IPS DF 19.7 (cell line): ENCODE measurements around the gene ALX4.

Experiments used
- DNase-seq: peaks from one replicate; pipeline ENCODE4 v3.0.0-alpha.2; 2013; ENCODE audit warnings: low read depth, low spot score

Gene ALX4

DNA sequence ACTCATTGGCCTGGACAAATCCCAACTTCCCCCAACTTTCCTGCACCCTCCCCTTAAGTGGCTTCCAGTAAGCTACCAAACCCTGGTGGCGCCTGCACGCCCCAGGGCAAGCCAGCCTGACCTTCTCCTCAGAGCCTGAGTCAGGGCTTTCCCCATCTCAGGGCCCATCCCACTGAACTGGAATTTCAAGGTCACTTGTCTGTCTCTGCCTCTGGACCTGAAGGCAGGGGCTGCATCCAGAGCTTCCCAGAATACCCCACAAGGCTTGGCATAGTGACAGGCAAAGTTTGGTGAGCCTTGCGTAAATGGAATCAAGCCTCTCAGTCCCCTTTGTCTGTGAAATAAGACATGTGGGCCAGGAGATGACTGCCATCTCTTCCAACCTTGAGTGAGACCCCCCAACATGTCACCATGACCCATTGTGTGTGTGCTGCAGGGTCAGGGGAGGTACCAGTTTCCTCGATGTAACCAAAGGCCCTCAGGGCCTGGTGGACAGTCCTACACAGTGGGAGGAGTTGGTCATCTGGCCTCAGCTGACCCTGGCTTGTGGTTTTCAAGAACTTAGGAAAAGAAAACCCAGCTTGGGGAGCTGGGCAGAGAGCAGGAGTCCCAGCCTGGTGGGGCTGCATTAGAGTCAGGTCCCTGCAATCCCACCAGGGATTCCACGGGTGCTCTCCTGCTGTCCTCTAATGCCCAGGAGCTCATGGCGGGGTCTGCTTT lies 8.9 kb downstream of the ALX4 start:
- no peak for DNase-seq

DNA sequence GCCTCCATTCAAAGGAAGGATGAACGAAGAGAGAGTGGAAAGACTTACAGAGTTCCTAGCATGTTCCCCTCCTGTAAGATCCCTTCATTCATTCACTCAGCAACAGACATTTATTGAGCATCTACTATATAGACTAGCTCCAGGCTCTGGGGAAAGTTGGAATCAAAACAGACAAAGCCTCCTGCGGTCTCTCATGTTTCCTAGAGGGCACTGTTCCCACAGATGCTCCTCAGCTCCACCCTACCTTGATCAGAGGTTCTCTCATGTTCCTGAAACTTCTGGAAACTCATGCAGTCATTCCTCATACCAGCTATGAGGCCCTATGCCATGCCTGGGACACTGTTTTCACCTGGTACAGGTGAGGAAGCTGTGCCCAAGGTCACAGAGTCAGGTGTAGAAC lies 11.1 kb downstream of the ALX4 start:
- DNase-seq = no peak

DNA sequence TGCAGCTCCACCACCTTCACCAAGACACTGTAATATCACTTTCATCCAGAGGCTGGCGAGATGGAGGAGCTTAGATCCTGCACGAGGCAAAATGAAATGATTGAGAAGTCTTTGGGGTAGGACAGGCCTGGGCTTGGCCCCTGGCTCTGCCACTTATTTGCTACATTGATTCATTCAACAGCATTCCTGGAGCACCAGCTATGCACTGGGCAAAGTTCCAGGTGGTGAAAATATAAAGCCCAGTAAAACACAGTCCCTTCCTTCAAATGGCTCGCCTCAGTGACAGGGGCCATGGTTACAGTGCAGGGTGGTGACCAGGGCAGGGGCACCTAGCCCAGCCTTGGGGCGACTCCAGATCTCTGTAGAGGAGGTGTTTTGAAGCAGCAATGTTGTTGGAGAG lies 19.7 kb downstream of the ALX4 start:
- DNase-seq = no peak

DNA sequence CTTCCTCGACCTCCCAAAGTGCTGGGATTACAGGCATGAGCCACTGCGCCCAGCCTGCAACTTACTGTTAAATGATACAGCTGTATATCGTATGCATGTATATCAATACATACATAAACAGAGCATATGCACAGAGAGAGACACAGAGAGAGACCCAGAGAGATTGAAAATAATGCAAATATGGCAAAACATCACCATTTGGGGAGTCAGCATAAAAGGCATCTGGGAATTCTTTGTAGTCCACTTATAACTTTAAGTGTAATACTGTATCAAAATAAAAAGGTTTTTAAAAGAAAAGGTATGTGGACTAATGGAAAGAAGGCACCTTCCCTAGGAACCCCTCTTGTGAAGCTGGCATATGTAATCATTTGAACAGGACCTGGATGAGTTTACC lies 21.8 kb downstream of the ALX4 start:
- no peak for DNase-seq

DNA sequence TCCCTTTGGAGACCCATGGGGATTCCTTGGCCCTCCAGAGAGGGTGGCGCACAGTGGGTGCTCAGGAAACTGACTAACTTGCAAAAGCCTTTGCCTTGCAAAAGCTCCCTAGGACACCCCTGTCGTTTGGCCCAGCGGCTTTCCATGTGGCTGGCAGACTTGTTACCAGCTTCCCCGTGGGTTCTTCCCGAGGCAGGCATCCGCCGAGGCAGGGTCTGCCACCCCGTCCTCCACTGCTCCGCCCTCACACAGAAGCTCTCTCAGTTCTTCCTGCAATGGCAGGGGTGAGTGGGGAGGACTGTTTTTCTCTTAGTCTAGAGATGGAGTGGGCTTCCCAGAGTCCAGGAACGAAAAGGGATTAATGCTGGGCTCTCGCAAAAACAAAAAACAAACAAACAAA lies 23.0 kb downstream of the ALX4 start:
- DNase-seq = no peak

DNA sequence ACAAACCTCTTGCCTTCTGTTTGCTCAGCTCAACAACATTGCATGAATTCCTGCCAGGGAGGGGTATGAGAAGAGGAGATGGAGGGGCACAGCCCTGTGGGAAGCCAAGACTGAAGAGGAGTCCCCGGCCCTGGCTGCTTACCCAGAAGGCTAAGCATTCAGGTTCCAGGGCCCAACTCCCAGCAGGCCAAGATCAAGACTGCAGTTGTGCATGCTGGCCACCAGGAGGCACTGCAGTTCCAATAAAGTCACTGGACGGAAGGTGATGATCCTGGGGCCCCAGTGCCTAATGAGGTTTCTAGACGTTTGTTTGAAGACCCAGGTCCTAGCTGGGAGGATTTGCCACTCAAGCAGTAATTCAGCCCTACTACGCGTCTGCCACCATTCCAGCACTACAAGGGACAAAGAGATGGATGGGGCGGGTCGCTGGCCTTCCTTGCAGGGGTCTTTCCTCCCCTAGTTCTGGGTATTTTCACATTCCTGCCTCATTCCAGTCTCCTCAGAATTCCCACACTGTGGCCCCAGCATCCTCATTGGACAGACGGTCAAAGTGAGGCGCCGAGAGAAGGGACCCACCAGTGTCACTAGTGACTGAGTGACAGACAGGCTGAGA lies 23.6 kb downstream of the ALX4 start:
- DNase-seq = no peak

DNA sequence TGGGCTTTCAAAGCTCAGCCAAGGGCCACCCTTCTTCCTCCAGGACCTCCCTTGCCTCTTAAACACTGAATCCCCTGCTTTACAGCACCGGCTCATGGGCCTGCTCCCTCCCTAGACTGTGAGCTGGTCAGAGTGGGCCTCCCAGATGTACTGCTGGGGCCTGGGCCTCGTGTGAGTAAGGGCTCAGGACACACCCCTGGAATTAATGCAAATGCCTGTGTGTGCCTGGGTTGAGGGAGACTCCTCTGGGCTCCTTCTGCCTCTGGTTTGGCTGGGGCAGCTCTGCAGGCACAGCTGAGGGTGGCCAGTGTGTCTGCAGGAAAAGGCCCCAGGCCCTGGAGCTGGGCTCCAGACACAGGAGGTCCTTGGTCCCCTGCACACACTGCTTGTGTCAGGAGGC lies 24.2 kb downstream of the ALX4 start:
- no peak for DNase-seq

DNA sequence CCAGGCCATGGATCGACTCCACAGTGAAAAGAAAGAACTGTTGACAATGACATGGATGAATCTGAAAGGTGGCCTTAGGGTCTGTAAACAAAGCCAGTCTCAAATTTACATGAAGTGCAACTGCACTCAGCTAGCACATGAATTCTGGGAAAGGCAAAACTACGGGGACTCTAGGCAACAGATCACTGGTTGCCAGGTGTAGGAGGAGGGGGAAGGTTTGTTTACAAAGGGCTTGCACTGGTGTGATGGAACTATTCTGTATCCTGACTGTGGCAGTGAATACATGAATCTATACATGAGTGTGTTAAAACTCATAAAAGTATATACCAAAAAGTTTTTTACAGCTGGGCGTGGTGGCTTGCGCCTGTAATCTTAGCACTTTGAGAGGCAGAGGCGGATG lies 27.3 kb downstream of the ALX4 start:
- DNase-seq = no peak

DNA sequence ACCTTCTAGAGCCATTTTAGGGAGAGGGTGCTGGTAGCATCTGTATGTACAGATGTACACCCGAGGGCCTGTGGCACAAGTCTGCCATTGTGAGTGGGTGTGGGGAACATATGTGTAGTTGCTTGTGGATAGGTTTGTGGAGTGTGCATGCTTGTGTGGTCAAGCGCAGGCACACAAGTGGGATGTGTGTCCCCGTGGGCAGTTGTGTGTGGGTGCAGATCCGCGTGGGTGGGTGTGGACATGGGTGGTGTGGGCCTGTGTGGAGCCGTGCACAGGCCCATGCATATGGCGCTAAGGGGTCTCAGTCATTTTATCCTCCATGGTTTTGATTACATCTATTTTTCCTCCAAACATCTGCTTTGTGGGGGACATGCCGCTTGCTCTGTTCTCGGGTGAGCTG lies 28.8 kb downstream of the ALX4 start:
- DNase-seq = no peak

DNA sequence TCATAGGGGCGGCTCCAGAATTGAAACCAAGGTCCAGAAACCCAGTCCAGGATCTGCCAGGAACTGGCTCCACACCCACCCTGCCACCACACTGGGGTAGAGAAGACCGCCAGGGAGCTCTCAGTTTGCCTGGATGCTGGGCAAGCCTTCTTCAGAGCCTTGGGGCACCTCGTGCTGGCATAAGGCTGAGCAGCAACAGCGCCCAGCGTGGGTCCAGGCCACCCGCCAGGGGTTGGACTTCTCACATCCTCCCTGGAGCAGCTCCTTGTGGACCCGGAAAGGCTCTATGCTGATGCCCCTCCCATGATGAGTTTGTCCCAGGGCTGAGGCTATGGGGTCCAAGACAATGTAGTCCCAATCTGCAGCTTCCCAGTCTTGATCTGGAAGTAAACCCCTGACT lies 29.7 kb downstream of the ALX4 start:
- DNase-seq = no peak

DNA sequence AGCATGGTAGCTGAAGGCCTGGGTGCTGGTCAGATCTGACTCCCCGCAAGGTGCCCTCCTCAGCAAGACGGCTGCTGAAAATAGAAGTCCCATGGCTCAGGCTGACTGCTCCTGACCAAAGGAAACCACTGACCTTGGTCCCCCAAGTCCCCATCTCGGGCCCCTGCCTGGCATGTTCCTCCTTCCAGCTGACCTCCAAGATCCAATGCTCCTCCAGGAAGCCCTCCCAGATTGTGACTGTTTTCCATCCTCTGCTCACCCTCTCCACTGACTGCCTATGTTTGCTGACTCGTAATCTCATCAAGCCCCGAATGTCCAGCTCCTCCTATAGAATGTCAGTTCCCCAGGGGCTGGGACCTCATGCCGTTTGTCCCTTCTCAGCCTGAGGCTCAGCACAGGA lies 30.5 kb downstream of the ALX4 start:
- DNase-seq = no peak

DNA sequence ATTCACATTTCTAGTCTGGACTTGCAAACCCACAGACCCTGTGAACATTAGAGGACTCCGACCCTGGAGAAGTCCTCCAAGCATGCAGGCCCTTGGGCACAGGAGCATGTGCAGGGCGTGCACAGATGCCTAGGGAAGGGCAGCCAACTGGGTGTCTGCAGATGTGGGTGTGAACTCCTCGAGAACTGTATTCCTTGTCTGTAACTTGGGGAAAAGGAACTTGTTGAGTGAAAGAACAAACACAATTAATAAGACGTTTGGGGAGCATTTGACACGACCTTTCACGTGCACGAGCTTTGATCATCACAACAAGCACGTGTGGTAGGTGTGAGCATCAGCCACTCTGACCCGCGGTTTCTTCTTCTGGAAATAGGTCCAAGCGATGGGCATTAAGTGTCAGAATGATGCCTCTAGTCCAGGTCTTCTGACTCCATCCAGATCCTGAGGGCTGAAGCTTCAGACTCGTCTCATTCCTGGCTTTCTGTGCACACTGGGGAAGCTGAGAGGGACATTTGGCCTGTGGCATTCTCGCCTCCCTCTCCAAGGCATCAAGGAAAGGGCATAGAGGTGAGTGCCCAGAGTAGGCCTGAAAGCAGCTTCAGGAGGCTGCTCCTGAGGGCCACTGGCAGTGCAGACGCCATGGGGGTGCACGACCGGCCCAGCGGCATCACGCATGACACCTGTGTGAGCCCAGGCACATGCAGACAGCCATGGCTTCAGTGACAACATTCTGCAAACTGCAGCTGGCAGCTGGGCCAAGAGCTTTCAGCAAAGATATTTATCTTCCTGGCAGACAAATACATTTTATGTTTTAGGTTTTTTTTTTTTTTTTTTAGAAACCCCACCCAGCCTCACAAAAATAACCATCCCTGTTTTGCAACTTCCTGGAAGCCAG lies 32.5 kb downstream of the ALX4 start:
- no peak for DNase-seq

DNA sequence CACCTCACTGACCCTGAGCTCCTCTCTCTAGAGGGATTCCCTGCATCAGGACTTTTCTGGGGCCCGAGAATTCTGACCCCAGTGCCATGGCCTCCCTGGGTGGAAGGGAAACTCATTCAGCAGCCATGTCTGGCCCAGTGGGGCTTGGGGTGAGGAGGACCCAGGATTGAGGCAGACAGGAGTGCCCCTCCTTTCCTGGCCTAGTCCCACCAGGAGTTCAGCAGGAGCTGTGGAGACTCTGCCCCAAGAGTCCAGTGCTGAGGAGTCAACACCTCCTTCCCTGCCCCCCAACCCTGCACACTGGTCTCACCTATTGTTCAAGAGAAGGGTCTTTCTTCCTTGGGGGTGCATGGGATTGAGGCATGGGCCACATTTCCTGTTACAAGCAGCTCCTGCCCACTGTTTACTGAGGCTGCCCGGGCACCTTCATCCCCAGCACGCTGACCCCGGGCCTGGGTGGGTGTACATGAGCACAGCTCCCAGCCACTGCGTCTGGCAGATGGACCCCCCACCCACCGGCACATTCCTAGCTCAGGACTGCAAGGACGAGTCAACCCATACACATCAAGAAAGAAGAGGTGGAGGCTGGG lies 33.9 kb downstream of the ALX4 start:
- DNase-seq = no peak

DNA sequence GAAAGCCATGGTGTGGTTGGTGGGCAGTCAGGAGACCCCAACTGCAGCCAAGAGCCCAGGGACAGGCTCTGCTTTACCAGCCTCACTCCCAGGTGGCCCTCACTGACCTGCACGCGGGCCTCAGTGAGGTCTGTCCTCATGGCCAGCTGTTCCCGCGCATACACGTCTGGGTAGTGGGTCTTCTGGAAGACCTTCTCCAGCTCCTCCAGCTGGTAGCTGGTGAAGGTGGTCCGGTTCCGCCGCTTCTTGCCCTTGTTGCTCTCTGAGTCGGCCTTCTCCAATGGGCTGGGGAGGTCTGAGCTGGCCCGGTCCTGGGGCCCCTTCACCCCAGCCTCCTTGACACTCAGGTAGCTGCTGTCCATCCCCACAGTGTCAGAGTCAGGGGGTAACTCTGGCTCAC lies 34.7 kb downstream of the ALX4 start:
- DNase-seq = no peak

DNA sequence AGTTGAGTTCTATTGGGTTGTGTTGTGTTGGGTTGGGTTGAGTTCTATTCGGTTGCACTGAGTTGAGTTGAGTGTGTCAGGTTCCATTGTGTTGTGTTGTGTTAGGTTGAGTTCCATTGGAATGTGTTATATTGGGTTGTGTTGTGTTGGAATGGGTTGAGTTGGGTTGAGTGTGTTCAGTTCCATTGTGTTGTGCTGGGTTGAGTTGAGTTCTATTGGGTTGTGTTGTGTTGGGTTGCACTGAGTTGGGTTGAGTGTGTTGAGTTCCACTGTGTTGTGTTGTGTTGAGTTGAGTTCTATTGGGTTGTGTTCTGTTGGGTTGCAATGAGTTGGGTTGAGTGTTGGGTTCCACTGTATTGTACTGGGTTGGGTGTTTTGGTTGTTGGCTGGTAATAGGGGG lies 35.5 kb downstream of the ALX4 start:
- no peak for DNase-seq

DNA sequence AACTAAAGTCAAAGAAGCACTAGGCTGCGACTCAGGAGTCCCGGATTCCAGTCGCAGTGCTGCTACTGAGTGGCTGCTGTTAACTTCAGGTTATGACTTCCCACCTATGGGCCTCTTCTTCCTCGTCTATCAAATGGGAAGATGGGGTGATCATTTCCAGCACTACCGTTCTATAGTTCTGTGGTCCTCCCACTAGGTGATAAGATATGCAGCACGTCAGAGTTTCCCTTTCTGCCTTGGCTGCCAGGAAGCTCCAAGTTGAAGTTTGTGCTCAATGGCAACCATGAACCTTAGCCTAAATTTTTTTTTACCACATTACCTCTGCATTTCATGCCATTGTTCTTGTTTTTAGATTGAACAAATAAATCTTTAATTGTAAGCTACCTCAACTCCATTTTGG lies 38.7 kb downstream of the ALX4 start:
- DNase-seq = no peak

DNA sequence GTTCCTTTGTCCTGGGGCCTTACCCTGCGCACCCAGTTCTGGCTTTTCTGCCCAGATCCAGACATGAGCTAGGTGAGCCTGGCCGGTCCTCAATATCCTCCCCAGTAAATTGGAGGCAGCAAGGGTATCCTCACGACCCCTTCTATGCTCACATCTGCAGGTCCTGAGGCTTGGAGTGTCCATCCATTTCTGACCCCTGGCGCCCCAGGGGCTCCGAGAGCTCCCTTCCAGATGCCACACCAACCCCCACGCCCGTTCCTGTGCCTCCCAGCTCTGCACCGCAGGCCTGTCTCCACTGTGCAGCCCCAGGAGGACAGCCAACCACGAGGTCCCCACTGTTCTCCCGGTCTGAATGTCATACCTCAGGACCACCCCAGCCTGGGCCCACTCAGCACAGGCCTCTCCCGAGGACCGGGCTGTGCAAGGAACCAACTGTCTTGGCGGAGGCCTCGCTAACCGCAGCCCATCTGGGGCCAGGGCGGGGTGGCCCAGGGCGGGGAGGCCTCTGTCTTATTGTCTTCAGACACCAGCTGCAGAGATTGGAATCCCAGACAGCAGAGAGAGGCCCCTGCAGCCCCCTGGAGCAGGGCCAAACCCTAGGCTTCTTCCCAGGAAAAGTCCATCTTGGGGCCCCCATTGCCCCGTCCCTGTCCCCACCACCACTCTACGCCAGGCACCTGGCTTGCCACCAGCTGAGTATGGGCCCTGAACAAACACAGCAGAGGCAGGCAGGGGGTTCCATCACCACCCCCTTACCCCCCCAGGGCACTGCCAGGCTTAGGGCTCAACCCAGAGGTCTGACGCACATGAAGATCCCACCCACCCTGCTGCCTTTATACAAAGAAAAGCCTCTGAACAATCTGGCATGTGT lies 39.3 kb downstream of the ALX4 start:
- DNase-seq = no peak

DNA sequence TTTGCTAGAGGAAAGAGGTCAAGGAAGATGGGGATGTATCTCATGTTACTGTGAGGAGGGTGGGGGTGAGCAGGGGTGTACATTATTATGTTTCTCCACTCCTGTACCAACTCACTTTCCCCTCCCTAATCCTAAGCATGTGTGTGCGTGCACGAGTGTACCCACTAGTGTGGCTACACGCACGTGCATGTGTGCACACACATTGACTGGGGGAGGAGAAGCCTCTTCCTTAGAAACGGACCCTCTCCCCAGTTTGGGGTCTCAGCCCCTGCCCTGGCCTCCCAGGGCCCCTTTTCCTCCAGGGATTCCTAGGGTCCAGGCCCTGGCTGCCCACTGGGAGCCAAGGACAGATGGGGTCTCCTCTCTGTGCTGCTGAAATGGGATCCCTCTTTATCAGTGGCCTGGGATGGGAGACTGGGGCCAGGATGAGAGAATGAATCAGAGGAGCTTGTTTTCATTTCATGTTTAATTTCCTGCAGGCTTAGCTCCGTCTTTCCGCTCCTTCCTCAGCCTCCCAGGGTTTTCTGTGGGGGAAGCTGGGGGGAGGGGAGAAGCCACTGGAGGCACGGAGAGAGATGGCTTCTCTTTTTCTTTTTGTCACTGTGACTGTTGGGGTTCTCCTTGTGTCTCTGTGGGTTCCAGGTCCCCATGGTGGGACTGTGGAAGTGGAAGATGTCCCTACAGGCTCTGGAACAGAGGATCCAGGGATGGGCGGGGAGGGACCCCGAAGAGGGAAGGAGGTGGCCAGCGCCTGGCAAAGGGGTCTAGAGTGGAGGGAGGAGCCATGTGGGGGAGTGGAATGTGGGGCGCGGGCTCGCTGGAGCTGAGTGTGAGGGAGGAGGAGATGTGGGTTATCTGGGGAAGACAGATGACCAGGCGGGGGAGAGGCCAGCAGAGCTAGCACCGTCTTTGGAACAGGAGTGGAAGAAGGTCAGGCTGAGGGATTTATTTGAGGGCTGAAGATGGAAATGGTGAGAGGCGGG lies 40.3 kb downstream of the ALX4 start:
- no peak for DNase-seq

DNA sequence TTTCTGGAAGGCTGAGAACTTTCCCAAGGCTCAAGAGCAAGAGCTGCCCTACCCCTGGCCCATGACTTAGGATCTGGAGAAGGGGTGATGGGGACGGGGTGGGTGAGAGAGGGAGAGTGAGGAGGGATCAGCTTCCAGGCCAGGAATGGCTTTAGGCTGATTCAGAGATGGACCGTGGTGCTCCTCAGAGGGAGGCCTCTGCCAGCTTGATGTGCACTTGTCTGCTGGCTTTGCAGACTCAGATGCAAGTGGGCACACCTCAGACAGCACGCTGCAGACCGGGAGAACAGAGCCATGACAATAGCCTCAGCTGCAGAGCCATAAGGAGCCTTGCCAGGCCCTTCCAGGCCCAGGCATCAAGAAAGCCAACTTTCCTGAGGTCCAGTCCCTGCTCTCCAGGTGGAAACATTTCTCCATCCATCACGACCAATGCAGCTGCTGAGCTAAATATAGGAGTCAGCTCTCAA lies 41.3 kb downstream of the ALX4 start:
- no peak for DNase-seq
